SK-N-SH treated with all-trans-retinoic acid at 6 μM for 48 hours (cell line): Measurements from ENCODE around the gene CAGE1.

Experiments used
- ATAC-seq: fragments of 200-7000 bp; cut with Tn5 transposase; 3 replicates; pipeline ENCODE4 v1.9.1; 2020; ENCODE audit warnings: mild to moderate bottlenecking, moderate library complexity
- ARNTL ChIP-seq: fragments of 450-650 bp; formaldehyde crosslinking; IDR thresholded peaks from 2 replicates; pipeline ENCODE4 v1.5.0; 2020; ENCODE audit warnings: low read depth, mild to moderate bottlenecking, moderate library complexity, borderline replicate concordance
- BACH2 ChIP-seq: fragments of 250-450 bp; sonication (Bioruptor Pico); IDR thresholded peaks from 2 replicates; pipeline ENCODE4 v1.9.0; 2021; ENCODE audit warnings: mild to moderate bottlenecking, borderline replicate concordance
- CREB5 ChIP-seq: fragments of 250-450 bp; sonication (Bioruptor Pico); IDR thresholded peaks from 2 replicates; pipeline ENCODE4 v1.5.1; 2020; ENCODE audit warnings: low read depth, mild to moderate bottlenecking, moderate library complexity
- CSDC2 ChIP-seq: fragments of 250-450 bp; sonication (Bioruptor Pico); IDR thresholded peaks from 2 replicates; pipeline ENCODE4 v1.5.0; 2020; ENCODE audit warnings: mild to moderate bottlenecking, moderate library complexity
- CSRNP3 ChIP-seq: fragments of 250-450 bp; sonication (Bioruptor Pico); IDR thresholded peaks from 2 replicates; pipeline ENCODE4 v1.5.1; 2021; ENCODE audit warnings: mild to moderate bottlenecking, moderate library complexity
- ESRRG ChIP-seq: fragments of 250-450 bp; sonication (Bioruptor Pico); IDR thresholded peaks from 2 replicates; pipeline ENCODE4 v1.6.1; 2021; ENCODE audit warnings: mild to moderate bottlenecking
- GLIS3 ChIP-seq: fragments of 250-450 bp; sonication (Bioruptor Pico); IDR thresholded peaks from 2 replicates; pipeline ENCODE4 v1.5.0; 2020; ENCODE audit warnings: mild to moderate bottlenecking, moderate library complexity
- ISL1 ChIP-seq: fragments of 250-450 bp; sonication (Bioruptor Pico); IDR thresholded peaks from 2 replicates; pipeline ENCODE4 v2.1.2; 2022; ENCODE audit warnings: mild to moderate bottlenecking, moderate library complexity
- OSR1 ChIP-seq: fragments of 250-450 bp; sonication (Bioruptor Pico); IDR thresholded peaks from 2 replicates; pipeline ENCODE4 v1.8.0; 2022; ENCODE audit warnings: moderate library complexity, mild to moderate bottlenecking, inconsistent platforms
- PATZ1 ChIP-seq: fragments of 250-450 bp; sonication (Bioruptor Pico); IDR thresholded peaks from 2 replicates; pipeline ENCODE4 v1.8.0; 2020; ENCODE audit warnings: mild to moderate bottlenecking, moderate library complexity, borderline replicate concordance
- POU6F1 ChIP-seq: fragments of 250-450 bp; sonication (Bioruptor Pico); IDR thresholded peaks from 2 replicates; pipeline ENCODE4 v1.8.0; 2021; ENCODE audit warnings: low read depth, mild to moderate bottlenecking, moderate library complexity, borderline replicate concordance
- RARB ChIP-seq: fragments of 250-450 bp; sonication (Bioruptor Pico); IDR thresholded peaks from 2 replicates; pipeline ENCODE4 v1.8.0; 2021; ENCODE audit warnings: mild to moderate bottlenecking, moderate library complexity
- SNAI2 ChIP-seq: fragments of 250-450 bp; sonication (Bioruptor Pico); IDR thresholded peaks from 2 replicates; pipeline ENCODE4 v1.5.0; 2020; ENCODE audit warnings: mild to moderate bottlenecking, moderate library complexity
- TCF4 ChIP-seq: fragments of 250-450 bp; sonication (Bioruptor Pico); IDR thresholded peaks from 2 replicates; pipeline ENCODE4 v1.8.0; 2021; ENCODE audit warnings: mild to moderate bottlenecking, moderate library complexity, borderline replicate concordance
- TOX ChIP-seq: fragments of 250-450 bp; sonication (Bioruptor Pico); IDR thresholded peaks from 2 replicates; pipeline ENCODE4 v1.8.0; 2021; ENCODE audit warnings: mild to moderate bottlenecking, moderate library complexity, borderline replicate concordance
- TSHZ2 ChIP-seq: fragments of 250-450 bp; sonication (Bioruptor Pico); IDR thresholded peaks from 2 replicates; pipeline ENCODE4 v1.5.0; 2020; ENCODE audit warnings: mild to moderate bottlenecking, moderate library complexity
- ZC3H10 ChIP-seq: fragments of 250-450 bp; sonication (Bioruptor Pico); IDR thresholded peaks from 2 replicates; pipeline ENCODE4 v1.5.1; 2021; ENCODE audit warnings: mild to moderate bottlenecking, moderate library complexity
- ZFP3 ChIP-seq: fragments of 250-450 bp; sonication (Bioruptor Pico); IDR thresholded peaks from 2 replicates; pipeline ENCODE4 v1.5.0; 2020; ENCODE audit warnings: mild to moderate bottlenecking, moderate library complexity
- ZFP30 ChIP-seq: fragments of 450-650 bp; formaldehyde crosslinking; IDR thresholded peaks from 2 replicates; pipeline ENCODE4 v1.5.0; 2022; ENCODE audit warnings: mild to moderate bottlenecking, moderate library complexity
- ZNF565 ChIP-seq: fragments of 450-650 bp; formaldehyde crosslinking; conservative IDR thresholded peaks from 2 replicates; pipeline ENCODE4 v1.5.0; 2020; ENCODE audit warnings: low read depth, mild to moderate bottlenecking, moderate library complexity
- ZNF8 ChIP-seq: fragments of 450-650 bp; formaldehyde crosslinking; IDR thresholded peaks from 2 replicates; pipeline ENCODE4 v1.5.0; 2020; ENCODE audit warnings: mild to moderate bottlenecking, moderate library complexity

Gene CAGE1

GRCh38 chr6:7325750-7326149 is 63.8 kb downstream of the CAGE1 start:
- ATAC-seq: no peak
- TF ChIP-seq PATZ1 (CRISPR knock-in tag): no peak
- TF ChIP-seq POU6F1 (CRISPR knock-in tag): no peak
- no peak for TF ChIP-seq ISL1
- no peak for TF ChIP-seq ZNF8 (CRISPR knock-in tag)
- TF ChIP-seq ZC3H10 (CRISPR knock-in tag): no peak
- TF ChIP-seq SNAI2 (CRISPR knock-in tag): no peak
- no peak for TF ChIP-seq OSR1 (CRISPR knock-in tag)
- no peak for TF ChIP-seq TOX (CRISPR knock-in tag)
- no peak for TF ChIP-seq ZFP30 (CRISPR knock-in tag)
- TF ChIP-seq TSHZ2 (CRISPR knock-in tag): no peak
- TF ChIP-seq ARNTL (CRISPR knock-in tag): no peak
- TF ChIP-seq ESRRG: no peak
- no peak for TF ChIP-seq CSRNP3
- no peak for TF ChIP-seq RARB (CRISPR knock-in tag)
- TF ChIP-seq ZFP3: no peak
- TF ChIP-seq BACH2 (CRISPR knock-in tag): no peak
- TF ChIP-seq, all 23 proteins: peak for 0

- TF ChIP-seq CSDC2 (CRISPR knock-in tag): no peak
- TF ChIP-seq ZNF565 (CRISPR knock-in tag): no peak
- no peak for TF ChIP-seq ARNTL (CRISPR knock-in tag)
- no peak for TF ChIP-seq RARB (CRISPR knock-in tag)
- TF ChIP-seq SNAI2 (CRISPR knock-in tag): no peak
- TF ChIP-seq POU6F1 (CRISPR knock-in tag): no peak
- no peak for TF ChIP-seq ESRRG
- TF ChIP-seq GLIS3: no peak
- TF ChIP-seq PATZ1 (CRISPR knock-in tag): no peak
- TF ChIP-seq, all 23 proteins: peak for 0
- no peak for ATAC-seq
Measured at GRCh38 chr6:7324520-7324919, 65.0 kb downstream of the CAGE1 start.

- ATAC-seq: no peak
- no peak for TF ChIP-seq CREB5 (CRISPR knock-in tag)
- no peak for TF ChIP-seq TSHZ2 (CRISPR knock-in tag)
- no peak for TF ChIP-seq BACH2 (CRISPR knock-in tag)
- TF ChIP-seq TOX (CRISPR knock-in tag): no peak
- no peak for TF ChIP-seq OSR1 (CRISPR knock-in tag)
- no peak for TF ChIP-seq GLIS3
- TF ChIP-seq ZC3H10 (CRISPR knock-in tag): no peak
- TF ChIP-seq TCF4: no peak
Measured at GRCh38 chr6:7323074-7323473, 66.5 kb downstream of the CAGE1 start.
